NCI-H510A (cell line): Measurements from ENCODE around the gene FBXW5.
A peak's percentile ranks its signal among the peaks of the same experiment; 100 is the strongest.

ENCODE experiments used
- DNase-seq: peaks from one replicate; lab custom pipeline; 2025; lab: John Stamatoyannopoulos, UW

FBXW5 gene, protein sequence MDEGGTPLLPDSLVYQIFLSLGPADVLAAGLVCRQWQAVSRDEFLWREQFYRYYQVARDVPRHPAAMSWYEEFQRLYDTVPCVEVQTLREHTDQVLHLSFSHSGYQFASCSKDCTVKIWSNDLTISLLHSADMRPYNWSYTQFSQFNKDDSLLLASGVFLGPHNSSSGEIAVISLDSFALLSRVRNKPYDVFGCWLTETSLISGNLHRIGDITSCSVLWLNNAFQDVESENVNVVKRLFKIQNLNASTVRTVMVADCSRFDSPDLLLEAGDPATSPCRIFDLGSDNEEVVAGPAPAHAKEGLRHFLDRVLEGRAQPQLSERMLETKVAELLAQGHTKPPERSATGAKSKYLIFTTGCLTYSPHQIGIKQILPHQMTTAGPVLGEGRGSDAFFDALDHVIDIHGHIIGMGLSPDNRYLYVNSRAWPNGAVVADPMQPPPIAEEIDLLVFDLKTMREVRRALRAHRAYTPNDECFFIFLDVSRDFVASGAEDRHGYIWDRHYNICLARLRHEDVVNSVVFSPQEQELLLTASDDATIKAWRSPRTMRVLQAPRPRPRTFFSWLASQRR

DNA sequence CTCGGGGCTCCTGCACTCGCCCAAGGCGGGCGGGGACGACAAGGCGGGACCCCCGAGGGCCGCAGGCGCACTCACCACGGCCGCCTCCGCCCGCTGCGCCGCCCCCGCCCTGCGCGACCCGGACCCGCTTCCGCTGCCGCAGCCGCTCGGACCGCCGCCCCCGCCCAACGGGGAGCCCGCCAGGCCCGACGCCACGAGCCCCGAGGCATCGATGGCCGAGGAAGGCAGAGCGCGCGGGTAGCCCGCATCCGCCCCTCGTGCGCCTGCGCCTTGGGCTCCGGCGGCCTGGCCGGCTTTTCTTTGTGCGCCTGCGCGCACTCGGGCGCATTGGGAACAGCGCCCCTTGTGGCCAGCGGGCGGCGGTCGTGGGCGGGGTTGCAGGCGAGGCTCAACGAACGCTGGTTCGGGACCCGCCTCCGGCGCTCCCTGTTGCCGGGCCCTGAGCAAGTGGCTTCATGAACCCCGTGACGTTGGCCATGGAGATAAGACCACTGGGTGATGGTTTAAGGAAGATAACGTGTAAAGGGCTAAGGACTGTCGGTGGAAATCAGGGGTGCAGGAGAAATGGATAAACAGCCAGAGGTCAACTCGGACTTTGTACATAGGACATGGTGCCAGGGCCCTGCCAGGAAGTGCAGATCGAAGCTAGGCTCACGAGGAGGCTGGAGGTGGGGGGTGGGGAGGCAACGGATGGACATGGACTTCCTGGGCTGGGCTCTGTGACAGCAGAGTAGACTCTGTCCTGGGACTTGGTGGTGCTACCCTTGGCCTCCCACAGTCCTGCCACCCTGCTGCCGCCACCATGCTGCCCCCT is at the start of gene FBXW5, which contains the start of gene C8G:
FBXW5 (minus strand) TSS at position 220 of the 814 bp plus-strand sequence. CDS start 655 bp downstream, outside the sequence.
C8G (plus strand) TSS at position 725 of the 814 bp plus-strand sequence; CDS start at position 803, 78 bp downstream.
- DNase-seq: peak; percentile 93

DNA sequence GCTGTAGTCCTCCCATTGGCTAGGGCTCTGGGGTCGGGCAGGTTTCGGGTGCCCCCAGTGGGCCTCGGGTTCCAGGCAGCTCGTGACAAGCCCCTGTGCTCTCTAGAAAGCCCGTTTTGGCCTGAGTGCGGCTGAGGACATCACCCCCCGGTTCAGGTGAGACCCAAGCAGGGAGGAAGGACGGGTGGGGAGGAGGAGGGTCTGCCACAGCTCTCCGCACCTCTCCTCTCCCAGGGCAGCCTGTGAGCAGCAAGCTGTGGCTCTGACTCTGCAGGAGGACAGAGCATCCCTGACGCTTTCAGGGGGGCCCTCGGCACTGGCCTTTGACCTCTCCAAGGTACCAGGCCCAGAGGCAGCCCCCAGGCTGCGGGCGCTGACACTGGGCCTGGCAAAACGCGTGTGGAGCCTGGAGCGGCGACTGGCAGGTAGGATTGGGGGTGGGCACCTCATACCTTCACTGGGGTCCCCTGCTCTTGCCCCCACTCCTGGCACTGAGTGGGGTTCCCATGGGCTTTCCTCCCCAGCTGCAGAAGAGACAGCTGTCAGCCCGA is 48.4 kb upstream of the FBXW5 start:
- no peak for DNase-seq

DNA sequence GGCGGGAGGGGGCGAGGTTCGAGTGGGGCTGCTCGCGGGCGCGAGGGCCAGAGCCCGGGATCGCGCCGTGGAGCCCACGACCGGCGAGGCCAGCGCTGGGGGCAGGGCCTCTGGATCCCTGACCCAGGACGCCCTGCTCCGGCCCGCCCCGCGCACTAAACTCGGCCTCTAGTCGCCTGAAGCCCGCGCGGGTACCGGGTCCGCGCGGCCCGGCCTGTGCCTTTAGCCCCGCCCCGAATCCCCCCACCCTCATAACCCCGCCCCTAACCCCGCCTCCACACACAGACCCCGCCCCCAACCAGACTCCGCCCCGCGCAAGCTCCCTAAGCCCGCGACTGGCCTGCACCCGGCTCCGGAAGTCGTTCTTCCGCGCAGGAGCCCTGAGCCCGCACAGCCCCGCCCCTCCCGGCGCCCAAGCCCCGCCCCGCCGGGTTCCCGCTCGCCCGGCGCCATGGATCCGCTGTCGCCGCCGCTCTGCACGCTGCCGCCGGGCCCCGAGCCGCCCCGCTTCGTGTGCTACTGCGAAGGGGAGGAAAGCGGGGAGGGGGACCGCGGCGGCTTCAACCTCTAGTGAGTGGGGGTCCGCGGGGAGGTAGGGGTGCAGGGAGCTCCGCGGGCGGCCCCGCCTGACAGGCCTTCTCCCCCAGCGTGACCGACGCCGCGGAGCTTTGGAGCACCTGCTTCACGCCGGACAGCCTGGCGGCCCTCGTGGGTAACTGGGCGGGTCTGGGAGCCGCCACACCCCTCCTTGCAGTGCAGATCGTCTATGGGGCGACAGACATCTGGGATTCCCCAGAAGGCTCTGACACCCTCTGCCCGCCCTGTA is 47.7 kb upstream of the FBXW5 start, which contains the start of gene PAXX:
PAXX (plus strand) TSS at position 430 of the 826 bp plus-strand sequence; CDS start at position 452, 22 bp downstream.
- peak; percentile 68 for DNase-seq

DNA sequence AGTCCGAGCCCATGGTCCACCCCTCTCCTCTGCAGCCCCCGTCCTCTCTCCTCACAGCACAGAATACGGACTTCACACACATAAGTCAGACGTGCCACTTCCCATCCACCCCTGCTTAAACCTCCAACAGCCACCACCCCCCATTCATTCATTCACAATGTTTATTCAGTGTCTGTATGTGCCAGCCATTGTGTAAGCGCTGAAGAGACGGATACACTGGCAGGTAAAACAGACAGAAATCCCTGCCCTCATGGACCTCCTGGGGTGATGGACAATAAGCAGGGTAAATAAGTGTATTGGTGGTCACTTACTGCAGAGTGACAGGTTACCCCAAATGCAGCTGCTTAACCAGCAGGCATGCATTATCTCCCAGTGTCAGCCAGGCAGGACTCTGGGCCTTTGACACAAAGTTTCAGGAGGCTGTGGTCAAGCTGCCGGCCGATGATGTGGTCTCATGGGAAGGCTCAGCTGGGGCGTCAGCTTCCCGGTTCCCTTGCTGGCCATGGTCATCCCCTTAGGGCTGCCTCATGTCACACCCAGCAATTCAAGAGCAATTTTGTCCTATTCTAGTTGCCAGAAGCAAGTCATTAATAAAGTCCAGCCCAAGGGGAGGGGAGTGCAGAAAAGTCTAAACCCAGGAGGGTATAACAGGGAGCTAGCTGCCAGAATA is 45.8 kb upstream of the FBXW5 start:
- no peak for DNase-seq

DNA sequence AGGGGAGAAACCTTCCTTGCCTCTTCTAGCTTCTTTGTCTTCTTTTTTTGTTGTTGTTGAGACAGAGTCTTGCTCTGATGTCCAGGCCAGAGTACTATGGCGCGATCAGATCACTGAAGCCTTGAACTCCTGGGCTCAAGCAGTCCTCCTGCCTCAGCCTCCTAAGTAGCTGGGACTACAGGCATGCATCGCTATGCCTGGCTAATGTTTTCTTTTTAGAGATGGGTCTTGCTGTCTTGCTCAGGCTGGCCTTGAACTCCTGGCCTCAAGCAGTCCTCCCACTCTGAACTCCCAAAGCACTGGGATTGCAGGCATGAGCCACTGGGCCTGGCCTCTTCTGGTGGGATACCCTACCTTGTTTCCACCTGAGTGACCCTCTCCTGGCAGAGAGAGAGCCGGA is 44.3 kb upstream of the FBXW5 start:
- DNase-seq: no peak

DNA sequence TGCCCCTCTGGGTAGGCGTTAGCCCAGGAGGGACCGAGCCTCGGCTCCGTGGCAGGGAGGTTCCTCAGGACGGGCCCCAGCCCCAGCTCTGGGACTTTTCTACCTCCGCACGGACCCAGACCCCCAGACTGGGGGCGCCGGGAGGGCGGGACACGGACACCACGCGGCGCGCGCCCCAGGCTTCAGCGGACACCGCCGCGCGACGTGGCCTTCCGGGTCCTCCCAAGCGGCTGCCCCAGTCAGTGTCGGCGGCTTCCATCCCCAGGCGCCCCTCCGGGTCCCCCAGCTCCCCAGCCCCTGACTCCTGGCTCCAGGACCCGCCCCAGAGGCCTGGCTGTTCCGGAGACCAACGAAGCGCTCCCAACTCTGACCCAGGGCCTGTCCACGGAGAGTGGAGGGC is 41.3 kb upstream of the FBXW5 start:
- DNase-seq: no peak

DNA sequence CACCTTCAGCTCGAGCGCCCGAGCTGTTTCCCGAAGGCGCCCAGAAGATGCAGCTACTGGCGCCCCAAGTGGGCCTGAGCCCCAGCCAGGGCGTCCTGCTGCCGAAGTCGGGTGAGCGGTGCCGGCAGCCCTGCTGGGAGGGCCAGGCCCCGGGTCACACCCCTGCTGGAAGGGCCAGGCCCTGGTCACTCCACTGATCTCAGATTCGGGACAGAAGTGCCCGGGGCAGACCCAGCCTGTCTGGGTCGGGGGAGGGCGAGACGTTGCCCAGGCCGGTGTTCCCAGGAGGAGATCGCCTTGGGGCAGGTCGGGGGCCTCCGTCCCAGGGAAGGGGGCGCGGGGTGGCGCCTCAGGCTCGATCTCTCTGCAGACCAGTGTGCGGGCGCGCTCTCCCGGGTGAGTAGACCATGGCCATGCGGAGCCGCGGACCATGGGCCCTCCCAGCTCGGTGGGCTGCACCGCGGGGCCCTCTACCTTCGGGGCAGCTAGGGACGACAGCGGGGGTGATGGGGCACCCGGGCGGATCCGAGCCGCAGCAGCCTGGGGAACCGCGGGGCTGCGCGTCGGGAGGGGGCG is 40.6 kb upstream of the FBXW5 start:
- DNase-seq: no peak

DNA sequence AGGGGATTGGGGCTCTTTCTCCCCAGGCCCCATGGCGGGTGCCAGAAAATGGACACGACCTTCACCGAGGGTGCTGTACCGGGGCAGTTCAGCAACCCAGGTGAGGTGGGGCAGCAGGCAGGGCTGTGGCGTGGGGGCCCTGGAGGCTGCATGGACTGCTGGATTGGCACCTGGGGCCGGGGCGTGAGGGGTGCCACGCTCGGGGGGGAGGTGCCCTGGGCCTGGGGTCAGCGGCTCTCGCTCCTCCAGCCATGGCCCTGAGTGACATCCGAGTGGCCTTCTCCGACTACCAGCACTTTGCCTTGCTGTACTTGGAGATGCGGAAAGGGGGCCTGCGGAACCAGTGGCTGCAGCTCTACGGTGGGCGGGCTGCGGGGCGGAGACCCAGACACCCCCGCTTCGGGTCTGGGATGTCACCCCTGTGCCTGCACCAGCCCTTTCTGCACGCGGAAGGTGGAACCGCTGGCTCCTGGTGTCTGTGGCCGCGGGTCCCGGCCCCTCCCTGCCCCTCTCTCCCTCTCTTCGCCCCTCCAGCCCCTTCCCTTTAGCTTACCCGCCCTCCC is 40.0 kb upstream of the FBXW5 start:
- no peak for DNase-seq

DNA sequence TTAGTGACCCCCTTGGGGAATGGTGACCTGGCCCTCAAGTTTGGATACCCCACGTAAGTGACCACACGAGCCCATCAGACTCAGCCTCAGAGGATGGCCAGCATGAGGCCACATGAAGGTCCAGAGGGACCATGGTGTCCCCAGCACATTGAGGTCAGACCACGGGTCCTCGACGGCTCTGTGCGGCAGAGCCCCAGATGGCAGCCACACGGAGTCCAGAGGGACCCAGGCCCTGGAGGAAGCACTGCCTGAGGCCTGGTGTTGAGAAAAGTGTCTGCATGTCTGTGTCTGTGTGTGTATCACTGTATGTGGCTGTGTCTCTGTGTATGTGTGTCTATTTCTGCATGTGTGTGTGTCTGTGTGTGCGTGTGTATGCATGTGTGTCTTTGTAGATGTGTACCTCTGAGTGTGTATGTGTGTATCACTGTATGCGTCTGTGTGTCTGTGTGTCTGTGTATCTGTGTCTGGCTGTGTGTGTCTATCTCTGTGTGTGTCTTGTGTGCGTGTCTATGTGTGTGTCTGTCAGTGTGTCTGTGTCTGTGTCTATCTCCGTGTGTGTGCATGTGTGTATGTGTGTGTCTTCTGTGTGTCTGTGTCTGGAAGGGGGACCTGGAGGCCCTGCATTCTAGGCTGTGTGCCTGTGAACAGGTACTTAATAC is 39.2 kb upstream of the FBXW5 start:
- no peak for DNase-seq

DNA sequence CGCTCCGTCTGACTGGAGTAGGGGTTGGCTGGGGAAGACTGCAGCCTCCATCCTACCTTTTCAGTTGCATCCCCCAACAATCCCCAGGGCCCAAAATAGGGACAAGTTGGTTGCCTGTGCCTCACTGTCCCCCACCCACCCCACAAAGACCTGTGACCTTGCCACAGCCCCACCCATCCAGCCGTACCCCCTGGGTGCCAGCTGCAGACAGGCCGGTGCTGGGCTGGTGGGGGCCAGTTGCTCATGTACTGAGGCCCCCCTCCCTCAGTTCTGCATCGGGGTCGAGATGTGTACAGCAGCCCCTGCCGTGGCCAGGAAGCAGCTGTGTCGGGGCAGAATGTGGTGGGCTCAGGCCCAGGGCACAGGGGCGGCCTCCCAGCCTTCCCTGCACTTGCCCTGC is 38.6 kb upstream of the FBXW5 start:
- DNase-seq: no peak

DNA sequence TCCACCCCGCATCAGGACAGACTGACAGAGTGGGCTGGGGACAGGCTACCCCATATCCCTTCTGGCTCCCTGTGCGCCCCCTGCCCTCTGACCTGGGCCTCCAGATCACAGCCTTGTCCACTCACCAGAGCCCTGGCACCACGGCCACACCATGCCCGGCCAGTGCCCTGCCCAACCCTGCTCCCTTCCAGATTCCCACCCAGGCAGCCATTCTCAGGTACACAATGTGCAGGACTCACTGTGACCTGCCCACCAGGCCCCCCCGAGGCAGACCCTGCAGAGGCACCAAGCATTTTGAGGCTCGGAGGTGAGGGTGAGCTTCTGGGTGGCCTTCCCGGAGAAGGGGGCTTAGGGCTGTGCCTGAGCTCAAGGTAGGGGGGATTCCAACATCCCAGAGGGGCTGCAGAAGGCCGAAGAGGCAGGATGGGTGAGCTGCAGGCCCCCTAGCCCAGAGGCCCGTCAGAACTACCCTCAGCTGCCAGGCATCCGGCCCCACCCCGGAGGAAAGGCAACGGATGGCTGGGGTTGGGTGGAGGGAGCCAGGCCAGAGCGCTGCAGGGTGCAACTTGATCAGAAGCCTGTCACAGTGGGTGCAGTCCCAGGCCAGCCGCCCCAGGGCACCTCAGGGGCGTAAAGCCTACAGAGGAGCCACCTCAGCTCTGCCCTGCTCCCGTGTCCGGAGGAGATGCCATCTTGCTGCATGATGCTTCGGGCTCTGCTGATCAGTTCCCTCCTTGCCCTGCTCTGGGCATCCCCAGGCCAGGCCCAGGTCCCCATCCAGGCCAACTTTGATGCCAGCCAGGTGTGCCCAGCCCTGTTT is 37.9 kb upstream of the FBXW5 start, which contains the start of gene LCNL1:
LCNL1 (plus strand) TSS at position 762 of the 820 bp plus-strand sequence. CDS start 594 bp downstream, outside the sequence.
- no peak for DNase-seq

DNA sequence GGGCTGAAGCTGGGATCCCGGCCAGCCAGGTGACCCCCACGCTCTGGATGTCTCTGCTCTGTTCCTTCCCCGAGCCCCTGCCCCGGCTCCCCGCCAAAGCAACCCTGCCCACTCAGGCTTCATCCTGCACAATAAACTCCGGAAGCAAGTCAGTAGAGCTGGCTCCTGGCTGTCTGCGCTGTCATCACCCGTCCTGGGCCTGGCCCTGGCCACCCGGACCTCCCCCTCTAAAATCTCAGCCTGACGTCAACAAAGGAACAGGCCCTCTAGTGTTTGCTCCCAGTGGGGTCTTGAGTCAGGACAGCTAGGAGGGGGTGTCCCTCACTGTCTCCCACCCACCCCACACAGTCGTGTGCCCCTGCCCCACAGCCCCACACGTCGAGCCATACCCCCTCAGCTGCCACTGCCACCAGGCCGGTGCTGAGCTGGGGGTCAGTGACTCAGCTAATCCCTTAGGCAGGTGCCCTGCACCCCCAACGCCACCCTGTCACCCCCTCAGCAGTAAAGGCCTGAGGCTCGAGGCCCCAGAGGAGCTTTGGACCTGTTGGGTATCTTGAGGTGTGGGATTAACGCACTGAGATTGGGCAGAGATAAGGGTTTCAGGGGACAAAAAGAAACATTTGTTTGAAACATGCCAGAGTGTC is 37.2 kb upstream of the FBXW5 start:
- DNase-seq: no peak

DNA sequence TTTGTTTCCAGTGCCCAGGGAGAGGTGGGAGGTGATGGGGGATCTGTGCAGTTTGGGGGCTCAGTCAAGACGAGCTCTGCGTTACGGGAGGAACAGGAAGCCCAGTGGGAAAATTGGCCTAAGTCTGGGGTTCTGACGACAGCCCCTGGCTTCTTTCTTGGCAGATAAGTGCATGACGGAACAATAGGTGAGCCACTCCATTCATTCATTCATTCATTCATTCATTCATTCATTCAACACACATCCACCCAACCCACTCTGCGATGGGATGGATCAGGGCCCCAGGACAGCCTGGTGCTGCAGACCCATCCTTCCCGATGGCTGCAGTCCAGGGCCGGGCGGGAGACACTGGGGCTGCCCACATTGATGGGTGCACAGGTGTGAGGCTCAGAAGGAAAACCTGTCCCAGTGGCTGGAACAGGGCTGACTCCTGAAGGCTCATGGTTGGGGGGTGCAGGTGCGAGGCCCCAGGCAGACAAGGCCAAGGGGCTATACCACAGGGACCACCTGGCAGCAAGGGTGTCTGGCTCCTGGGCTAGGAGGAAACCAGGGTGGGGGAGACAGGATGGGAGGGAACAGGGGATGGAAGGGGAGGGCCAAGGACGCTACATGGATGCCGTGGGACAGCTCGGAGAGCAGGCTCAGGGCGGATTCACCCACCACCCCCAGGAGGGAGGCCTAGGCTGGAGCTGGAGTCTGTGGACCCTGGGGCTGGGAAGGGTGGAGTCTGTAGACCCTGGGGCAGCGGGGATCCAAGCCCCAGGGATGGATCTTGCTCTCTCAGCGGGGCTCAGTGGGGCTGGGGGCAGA is 36.3 kb upstream of the FBXW5 start:
- no peak for DNase-seq

DNA sequence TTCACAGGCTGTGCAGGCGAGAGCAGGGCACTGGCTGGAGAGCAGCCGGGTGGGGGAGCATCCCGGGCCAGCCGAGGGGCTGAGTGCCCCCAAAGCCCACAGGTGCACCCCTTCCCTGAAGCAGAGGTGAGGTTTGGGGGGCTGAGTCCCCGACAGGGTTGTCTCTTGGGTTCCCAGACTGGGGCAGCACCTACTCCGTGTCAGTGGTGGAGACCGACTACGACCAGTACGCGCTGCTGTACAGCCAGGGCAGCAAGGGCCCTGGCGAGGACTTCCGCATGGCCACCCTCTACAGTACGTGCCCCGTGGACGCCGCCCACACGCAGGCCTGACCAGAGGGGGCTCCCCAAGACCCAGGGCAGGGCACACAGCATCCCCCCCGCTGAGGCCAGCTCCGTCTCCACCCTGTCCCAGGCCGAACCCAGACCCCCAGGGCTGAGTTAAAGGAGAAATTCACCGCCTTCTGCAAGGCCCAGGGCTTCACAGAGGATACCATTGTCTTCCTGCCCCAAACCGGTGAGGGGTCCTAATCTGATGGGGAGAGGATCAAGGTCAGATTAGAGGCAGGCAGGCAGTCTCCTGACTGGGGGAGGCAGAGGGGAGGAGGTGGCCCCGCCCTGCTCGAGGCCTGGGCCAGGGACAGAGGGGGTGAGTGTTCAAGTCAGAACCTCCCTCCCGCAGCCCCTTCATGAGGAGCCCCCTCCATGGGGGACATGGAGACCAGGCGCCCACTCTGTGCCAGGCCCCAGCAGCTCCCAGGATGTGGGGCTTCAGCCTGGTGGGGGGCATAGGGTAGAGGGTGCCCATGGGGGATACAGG is 35.4 kb upstream of the FBXW5 start:
- DNase-seq: no peak

DNA sequence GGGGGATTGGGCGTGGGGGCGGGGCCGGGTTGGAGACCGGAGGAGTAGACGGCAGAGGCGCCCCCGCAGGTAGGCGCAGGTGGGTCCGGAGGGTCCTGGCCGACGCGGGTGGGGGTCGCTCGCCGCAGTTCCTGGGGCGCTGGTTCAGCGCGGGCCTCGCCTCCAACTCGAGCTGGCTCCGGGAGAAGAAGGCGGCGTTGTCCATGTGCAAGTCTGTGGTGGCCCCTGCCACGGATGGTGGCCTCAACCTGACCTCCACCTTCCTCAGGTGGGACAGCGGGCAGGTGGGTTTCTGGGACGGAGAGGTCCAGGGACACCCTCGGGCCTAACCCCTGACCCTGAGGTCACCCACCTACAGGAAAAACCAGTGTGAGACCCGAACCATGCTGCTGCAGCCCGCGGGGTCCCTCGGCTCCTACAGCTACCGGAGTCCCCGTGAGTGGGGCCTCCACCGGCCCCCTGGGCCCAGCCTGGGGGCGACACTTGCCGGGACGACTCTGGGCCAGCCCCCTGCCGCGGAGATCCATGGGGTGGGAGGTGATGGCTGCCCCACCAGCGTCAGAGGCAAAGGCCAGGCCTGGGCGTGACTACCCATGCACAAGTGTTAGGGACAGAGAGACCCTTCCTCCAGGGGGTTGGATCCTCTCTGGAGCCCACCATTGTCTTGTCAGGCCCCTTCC is 34.5 kb upstream of the FBXW5 start:
- no peak for DNase-seq
